Midbrain (tissue), 1 donor: Measurements from ENCODE around the gene CDH2.

Experiments used
- DNase-seq: peaks from one replicate; lab custom pipeline; 2025; lab: John Stamatoyannopoulos, UW

Gene CDH2

GRCh38 chr18:28044036-28044435 lies 132.9 kb downstream of the CDH2 start:
- DNase-seq, result no peak

- no peak for DNase-seq
These were observed 133.3 kb downstream of the CDH2 start for GRCh38 chr18:28043631-28044030.

- DNase-seq, result peak; percentile 10
These were observed 135.6 kb downstream of the CDH2 start for GRCh38 chr18:28041366-28041765.

- no peak for DNase-seq
These were observed 136.2 kb downstream of the CDH2 start for GRCh38 chr18:28040716-28041115.

- no peak for DNase-seq
These were observed 136.7 kb downstream of the CDH2 start for GRCh38 chr18:28040211-28040610.

- DNase-seq, result no peak
These were observed 137.2 kb downstream of the CDH2 start for GRCh38 chr18:28039691-28040090.

- DNase-seq, result no peak
These were observed 137.9 kb downstream of the CDH2 start for GRCh38 chr18:28039078-28039477.

GRCh38 chr18:28036488-28036887 lies 140.4 kb downstream of the CDH2 start:
- peak; percentile 40 for DNase-seq

GRCh38 chr18:28034567-28034966 lies 142.4 kb downstream of the CDH2 start:
- no peak for DNase-seq

- no peak for DNase-seq
These were observed 144.8 kb downstream of the CDH2 start for GRCh38 chr18:28032177-28032576.

GRCh38 chr18:28030458-28030857 lies 146.5 kb downstream of the CDH2 start:
- DNase-seq, result no peak

GRCh38 chr18:28027755-28028154 lies 149.2 kb downstream of the CDH2 start:
- DNase-seq, result no peak

GRCh38 chr18:28019425-28020108 lies 157.4 kb downstream of the CDH2 start:
- no peak for DNase-seq

- DNase-seq, result no peak
These were observed 158.6 kb downstream of the CDH2 start for GRCh38 chr18:28018351-28018750.

- DNase-seq, result no peak
These were observed 161.3 kb downstream of the CDH2 start for GRCh38 chr18:28015671-28016070.

- DNase-seq, result peak; percentile 18
These were observed 163.9 kb downstream of the CDH2 start for GRCh38 chr18:28013066-28013465.

GRCh38 chr18:28012336-28012735 lies 164.6 kb downstream of the CDH2 start:
- DNase-seq, result no peak

GRCh38 chr18:28009589-28009988 lies 167.3 kb downstream of the CDH2 start:
- no peak for DNase-seq

- no peak for DNase-seq
These were observed 169.1 kb downstream of the CDH2 start for GRCh38 chr18:28007841-28008240.

- peak; percentile 34 for DNase-seq
These were observed 171.8 kb downstream of the CDH2 start for GRCh38 chr18:28005164-28005563.

- DNase-seq, result no peak
These were observed 172.3 kb downstream of the CDH2 start for GRCh38 chr18:28004606-28005005.

- DNase-seq, result no peak
These were observed 173.5 kb downstream of the CDH2 start for GRCh38 chr18:28003451-28003850.

- no peak for DNase-seq
These were observed 174.1 kb downstream of the CDH2 start for GRCh38 chr18:28002841-28003240.

- DNase-seq, result no peak
These were observed 180.1 kb downstream of the CDH2 start for GRCh38 chr18:27996801-27997272.
